CD4-positive, alpha-beta T cell (primary cell): ENCODE data around the gene SMC6. TPM values are rescaled to one million over a fixed set of nuclear protein-coding genes. Genes with fewer than 3 reads are reported as not detected.

ENCODE experiments used
- ATAC-seq: fragments of 200-7000 bp; cut with Tn5 transposase; one replicate; pipeline ENCODE4 v1.10.0; 2022; ENCODE audit warnings: mild to moderate bottlenecking; ENCODE audit not compliant: poor library complexity
- CTCF ChIA-PET: fragments of 350-600 bp; sonication (Branson Sonifier 250); formaldehyde crosslinking; loops from one replicate; lab custom pipeline; 2021; ENCODE audit warnings: antibody characterized with exemption, inconsistent platforms; lab: Charles Lee
- POLR2A ChIA-PET: fragments of 350-600 bp; sonication (Branson Sonifier 250); formaldehyde crosslinking; loops from one replicate; lab custom pipeline; 2021; ENCODE audit warnings: antibody characterized with exemption, inconsistent platforms; lab: Charles Lee
- DNase-seq, 14 experiments: peaks; one replicate each; pipeline ENCODE4 v3.0.0-alpha.2; 2013 to 2020; ENCODE audit warnings: mixed read lengths in 2 of 14
- H3K27ac ChIP-seq, 2 donors: one replicate each; pipeline versions ENCODE4 v1.5.1 to v1.7.0; 2013; ENCODE audit warnings: low read length in 2 of 2, low read depth in 1 of 2, mild to moderate bottlenecking in 1 of 2
- H3K27me3 ChIP-seq, 2 experiments: 1 replicate in 1 of 2; 2 replicates in 1 of 2; pipeline versions ENCODE4 v1.6.1 to v1.7.0; 2013; ENCODE audit warnings: low read length in 2 of 2, control low read depth in 1 of 2, mild to moderate bottlenecking in 1 of 2, moderate library complexity in 1 of 2; ENCODE audit not compliant: insufficient read depth in 2 of 2, control insufficient read depth in 1 of 2
- H3K36me3 ChIP-seq: one replicate; pipeline ENCODE4 v1.6.1; 2013; ENCODE audit warnings: low read length, control low read depth; ENCODE audit not compliant: insufficient read depth
- H3K4me1 ChIP-seq: one replicate; pipeline ENCODE4 v1.6.1; 2013; ENCODE audit warnings: low read length, control low read depth; ENCODE audit not compliant: insufficient read depth
- H3K4me3 ChIP-seq: one replicate; pipeline ENCODE4 v1.5.1; 2013; ENCODE audit warnings: mild to moderate bottlenecking, low read length, moderate library complexity
- H3K9me3 ChIP-seq, 2 experiments: 1 replicate in 1 of 2; 2 replicates in 1 of 2; pipeline versions ENCODE4 v1.6.1 to v1.7.0; 2013; ENCODE audit warnings: low read length in 2 of 2, mild to moderate bottlenecking in 2 of 2, control low read depth in 1 of 2, moderate library complexity in 1 of 2; ENCODE audit not compliant: control insufficient read depth in 1 of 2, insufficient read depth in 1 of 2
- H3K27ac Mint-ChIP-seq: one replicate; pipeline ENCODE4 v1.8.0; 2020; ENCODE audit warnings: mixed read lengths
- H3K27me3 Mint-ChIP-seq: one replicate; pipeline ENCODE4 v1.8.0; 2021; ENCODE audit warnings: mixed read lengths
- H3K36me3 Mint-ChIP-seq: one replicate; pipeline ENCODE4 v1.8.0; 2021; ENCODE audit warnings: low read depth, mixed read lengths
- H3K4me1 Mint-ChIP-seq: one replicate; pipeline ENCODE4 v1.8.0; 2021; ENCODE audit warnings: low read depth, mixed read lengths
- H3K4me3 Mint-ChIP-seq: one replicate; pipeline ENCODE4 v1.8.0; 2020; ENCODE audit warnings: mild to moderate bottlenecking, mixed read lengths
- H3K9me3 Mint-ChIP-seq: one replicate; pipeline ENCODE4 v1.8.0; 2020; ENCODE audit warnings: mixed read lengths
- CTCF ChIP-seq: fragments of 200-600 bp; IDR thresholded peaks from one replicate; pipeline ENCODE4 v1.8.0; 2022; ENCODE audit warnings: antibody characterized with exemption, mild to moderate bottlenecking
- intact Hi-C, 2 experiments: fragments of 100-400 bp; cut with DNase I in 1 of 2; cut with micrococcal nuclease in 1 of 2; formaldehyde crosslinking; loops; one replicate each; pipeline versions ENCODE4 v1.15.1 to v1.9.0; 2023 to 2025; cut with DNase I, micrococcal nuclease
- total RNA-seq, 174 experiments: library from RNA in 2 of 174; stranded (reverse) in 2 of 174; gene quantifications; one replicate each; pipeline ENCODE4 v1.2.3 and lab custom pipeline; 2021 to 2026

Gene SMC6
- total RNA-seq, 2 experiments from 2014 or later = 7.1 to 7.8 TPM

GRCh38 chr2:17626986-17627385 lies 126.6 kb downstream of the SMC6 start:
- H3K36me3 Mint-ChIP-seq = no peaks in the 10 kb centered on the region
- no peaks in the 10 kb centered on the region for H3K36me3 ChIP-seq
- intact Hi-C loops = no loop called here
- no peak overlapping the region for H3K4me3 Mint-ChIP-seq
- H3K9me3 Mint-ChIP-seq = no peaks in the 10 kb centered on the region
- peaks cover 0 to 8% of the 10 kb centered on the region in 2 experiments for H3K9me3 ChIP-seq
- ChIA-PET CTCF (no interaction called here), POLR2A (no interaction called here)
- no peak overlapping the region for H3K27ac ChIP-seq
- no peak for DNase-seq
- H3K27me3 Mint-ChIP-seq = peaks cover 3% of the 10 kb centered on the region
- H3K4me1 Mint-ChIP-seq = no peaks in the 10 kb centered on the region
- no peak overlapping the region for H3K27ac Mint-ChIP-seq
- no peak overlapping the region for H3K4me3 ChIP-seq
- H3K4me1 ChIP-seq = no peaks in the 10 kb centered on the region
- TF ChIP-seq CTCF = no peak
- ATAC-seq = no peak
- H3K27me3 ChIP-seq = no peaks in the 10 kb centered on the region

GRCh38 chr2:17625446-17625845 lies 128.2 kb downstream of the SMC6 start:
- CTCF ChIA-PET = no interaction called here
- POLR2A ChIA-PET = no interaction called here
- H3K27ac Mint-ChIP-seq = no peak overlapping the region
- no peaks in the 10 kb centered on the region for H3K4me1 Mint-ChIP-seq
- Histone ChIP-seq H3K36me3 (no peaks in the 10 kb centered on the region), H3K27ac (no peak overlapping the region), H3K4me3 (no peak overlapping the region), H3K4me1 (no peaks in the 10 kb centered on the region), H3K9me3 (peaks cover 0 to 8% of the 10 kb centered on the region in 2 experiments), H3K27me3 (no peaks in the 10 kb centered on the region)
- H3K4me3 Mint-ChIP-seq = no peak overlapping the region
- TF ChIP-seq CTCF = no peak
- DNase-seq (no peak), ATAC-seq (no peak)
- peaks cover 3% of the 10 kb centered on the region for H3K27me3 Mint-ChIP-seq
- no peaks in the 10 kb centered on the region for H3K9me3 Mint-ChIP-seq
- H3K36me3 Mint-ChIP-seq = no peaks in the 10 kb centered on the region
- intact Hi-C loops = no loop called here

GRCh38 chr2:17621781-17622180 lies 131.8 kb downstream of the SMC6 start:
- POLR2A ChIA-PET = no interaction called here
- H3K27me3 ChIP-seq = no peaks in the 10 kb centered on the region
- no peak for ATAC-seq
- no peak overlapping the region for H3K27ac ChIP-seq
- Mint-ChIP-seq H3K27me3 (peaks cover 12% of the 10 kb centered on the region), H3K9me3 (no peaks in the 10 kb centered on the region), H3K36me3 (no peaks in the 10 kb centered on the region), H3K4me1 (no peaks in the 10 kb centered on the region), H3K4me3 (no peak overlapping the region), H3K27ac (no peak overlapping the region)
- no peaks in the 10 kb centered on the region for H3K36me3 ChIP-seq
- CTCF ChIA-PET = no interaction called here
- H3K4me3 ChIP-seq = no peak overlapping the region
- DNase-seq = no peak
- H3K4me1 ChIP-seq = no peaks in the 10 kb centered on the region
- intact Hi-C loops = no loop called here
- no peak for TF ChIP-seq CTCF
- no peaks in the 10 kb centered on the region for H3K9me3 ChIP-seq
